HUDEP-2 (cell line): ENCODE measurements around the gene LCMT1.
"Not testable (repeated sequence)": the region's sequence is repeated elsewhere in the genome, so short reads cannot be mapped to it uniquely, and the experiment has no call there.

Experiments
- DNase-seq, 76 experiments: peaks; one replicate each; lab custom pipeline; 2025; ENCODE audit not compliant: unreplicated experiment in 76 of 76; lab: John Stamatoyannopoulos, UW

Gene LCMT1

DNA sequence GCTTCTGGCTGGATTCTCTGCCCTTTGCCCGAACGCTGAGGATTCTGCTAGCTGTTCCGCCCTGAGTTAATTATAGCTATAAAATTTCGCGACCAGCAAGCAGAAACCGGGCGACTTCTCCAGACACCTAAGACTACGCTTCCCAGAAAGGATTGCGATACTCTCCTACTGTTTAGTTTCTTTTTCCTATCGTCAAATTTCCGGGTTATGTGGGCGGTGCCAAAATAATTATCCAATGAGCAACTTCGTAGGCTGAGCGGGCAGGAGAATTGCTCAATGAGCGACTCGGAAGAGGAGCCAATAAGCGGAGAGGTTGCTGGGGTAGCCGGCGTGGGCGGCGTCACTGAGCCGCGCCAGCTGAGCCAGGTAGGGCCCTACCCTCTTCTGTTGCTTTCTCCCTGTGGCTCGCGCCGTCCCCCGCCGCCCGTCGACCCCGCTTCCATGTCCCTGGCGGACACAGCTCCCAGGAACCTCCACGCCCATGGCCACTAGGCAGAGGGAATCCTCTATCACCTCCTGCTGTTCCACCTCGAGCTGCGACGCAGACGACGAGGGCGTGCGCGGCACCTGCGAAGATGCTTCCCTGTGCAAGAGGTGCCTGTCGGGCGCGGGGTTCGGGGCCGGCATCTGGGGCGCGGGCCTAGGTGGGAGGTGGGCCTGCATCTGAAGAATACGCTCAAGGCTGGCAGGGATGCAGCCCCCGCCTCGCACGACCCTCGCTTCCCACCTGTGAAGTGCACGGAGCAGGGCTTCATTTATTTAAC lies at the start of gene LCMT1:
Gene LCMT1 (plus strand): TSS at position 340 of the 764 bp plus-strand sequence. CDS start 142 bp downstream, at position 482.
- DNase-seq: peak in 75 of 76 experiments; percentile 19 to 99 (median 88)

DNA sequence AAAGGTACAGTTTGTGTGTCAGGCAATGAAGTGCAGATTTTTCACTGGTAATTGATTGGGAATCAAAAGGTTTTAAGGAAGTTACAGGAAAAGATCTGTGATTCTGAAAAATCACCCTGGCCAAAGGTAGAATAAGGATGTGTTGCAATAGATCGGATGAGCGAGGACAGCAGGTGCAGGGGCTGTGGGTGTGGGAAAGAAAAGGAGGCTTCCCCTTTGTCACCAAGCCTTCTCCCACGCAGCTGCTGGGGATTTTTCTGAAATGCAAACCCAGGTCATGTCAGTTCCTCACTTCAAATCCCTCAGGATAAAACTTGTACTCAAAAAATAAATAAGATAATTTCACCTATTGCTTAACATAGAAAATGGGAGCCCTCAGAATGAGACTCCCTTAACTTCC lies 48.4 kb upstream of the LCMT1 start:
- DNase-seq: no peak

DNA sequence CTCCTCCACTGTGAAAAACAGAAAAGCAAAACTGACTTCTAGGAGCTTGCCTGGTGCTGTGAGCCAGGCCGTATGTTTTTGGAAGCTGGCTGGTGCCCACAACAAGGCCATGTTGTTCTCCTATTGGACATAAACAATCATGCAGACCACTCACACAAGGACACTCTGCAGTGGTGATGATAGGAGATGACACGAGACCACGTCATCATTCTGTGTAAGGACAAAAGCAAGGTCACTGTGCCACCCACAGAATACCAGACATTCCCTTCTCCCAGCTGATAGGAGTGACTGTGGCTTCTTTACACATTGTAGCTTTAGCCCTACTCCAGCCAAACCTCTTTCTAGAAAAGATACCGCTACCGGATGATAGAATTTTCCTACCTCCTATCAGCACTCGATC lies 47.7 kb upstream of the LCMT1 start:
- peak in 4 of 76 experiments; percentile 4 to 25 (median 8) for DNase-seq

DNA sequence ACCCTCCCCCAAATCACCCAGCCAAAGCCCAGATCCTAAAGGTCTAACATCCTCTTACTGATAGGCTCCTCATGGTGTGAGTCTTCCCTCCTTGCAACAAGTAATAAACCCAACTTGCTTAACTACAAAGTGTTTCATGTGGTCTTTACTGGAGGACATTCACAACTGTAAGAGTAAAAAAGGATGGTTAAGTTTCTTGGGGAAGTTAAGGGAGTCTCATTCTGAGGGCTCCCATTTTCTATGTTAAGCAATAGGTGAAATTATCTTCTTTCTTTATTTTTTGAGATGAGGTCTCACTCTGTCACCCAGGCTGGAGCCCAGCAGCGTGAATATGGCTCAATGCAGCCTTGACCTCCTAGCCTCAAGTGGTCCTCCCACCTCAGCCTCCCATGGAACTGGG lies 47.3 kb upstream of the LCMT1 start:
- DNase-seq: not testable (repeated sequence)

DNA sequence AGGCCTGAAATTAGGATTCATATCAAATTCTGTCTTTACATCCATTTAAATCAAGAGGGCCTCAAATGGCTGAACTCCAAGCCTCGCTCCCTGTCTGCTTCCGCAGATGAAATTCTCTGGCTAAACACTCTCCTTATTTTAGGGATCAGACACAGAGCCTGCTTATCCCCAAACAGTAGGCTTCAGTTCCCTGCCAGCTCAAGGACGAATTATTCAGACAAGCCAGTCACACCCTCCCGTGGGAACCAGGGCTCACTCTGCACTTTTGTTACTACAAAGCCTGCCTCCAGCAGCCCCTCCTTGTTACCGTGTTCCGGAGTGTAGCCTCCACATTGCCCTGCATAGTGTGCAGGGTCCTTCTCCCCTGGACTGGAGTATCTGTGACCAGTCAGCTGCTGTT lies 46.6 kb upstream of the LCMT1 start:
- no peak for DNase-seq

DNA sequence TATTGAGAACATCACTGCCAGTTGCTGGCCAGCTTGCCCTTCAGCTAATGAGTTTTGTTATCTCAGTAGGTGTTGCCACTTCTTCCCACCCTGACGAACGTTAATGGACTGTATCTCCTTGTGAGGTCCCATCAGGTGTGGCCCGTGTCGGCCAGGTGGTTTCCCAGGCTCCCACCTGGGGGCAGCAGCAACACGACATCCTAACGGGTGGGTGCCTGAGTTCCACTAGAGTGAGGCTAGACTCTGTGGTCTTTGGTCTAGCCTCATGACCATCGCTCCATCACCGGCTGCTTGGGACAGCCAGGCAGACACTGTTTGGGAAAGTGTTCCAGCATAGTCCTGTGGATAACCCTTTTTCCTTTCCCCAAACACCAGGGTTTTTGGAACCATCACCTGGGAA lies 45.6 kb upstream of the LCMT1 start:
- DNase-seq: no peak

DNA sequence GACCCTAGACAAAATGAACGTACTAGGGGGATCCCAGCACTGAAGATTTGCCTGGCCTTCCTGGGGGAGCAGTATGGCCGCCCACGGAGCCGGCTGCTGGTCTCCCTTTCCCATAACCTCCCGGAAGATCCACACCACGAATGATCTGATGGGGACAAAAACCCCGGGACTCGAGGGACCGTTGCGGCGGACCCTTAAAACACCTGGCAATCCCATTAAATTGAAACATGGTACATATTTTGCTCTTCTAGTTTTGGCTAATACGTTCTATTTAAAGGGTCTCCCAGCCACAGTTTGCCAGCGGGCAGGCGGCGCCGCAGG lies 45.2 kb upstream of the LCMT1 start:
- DNase-seq: no peak

DNA sequence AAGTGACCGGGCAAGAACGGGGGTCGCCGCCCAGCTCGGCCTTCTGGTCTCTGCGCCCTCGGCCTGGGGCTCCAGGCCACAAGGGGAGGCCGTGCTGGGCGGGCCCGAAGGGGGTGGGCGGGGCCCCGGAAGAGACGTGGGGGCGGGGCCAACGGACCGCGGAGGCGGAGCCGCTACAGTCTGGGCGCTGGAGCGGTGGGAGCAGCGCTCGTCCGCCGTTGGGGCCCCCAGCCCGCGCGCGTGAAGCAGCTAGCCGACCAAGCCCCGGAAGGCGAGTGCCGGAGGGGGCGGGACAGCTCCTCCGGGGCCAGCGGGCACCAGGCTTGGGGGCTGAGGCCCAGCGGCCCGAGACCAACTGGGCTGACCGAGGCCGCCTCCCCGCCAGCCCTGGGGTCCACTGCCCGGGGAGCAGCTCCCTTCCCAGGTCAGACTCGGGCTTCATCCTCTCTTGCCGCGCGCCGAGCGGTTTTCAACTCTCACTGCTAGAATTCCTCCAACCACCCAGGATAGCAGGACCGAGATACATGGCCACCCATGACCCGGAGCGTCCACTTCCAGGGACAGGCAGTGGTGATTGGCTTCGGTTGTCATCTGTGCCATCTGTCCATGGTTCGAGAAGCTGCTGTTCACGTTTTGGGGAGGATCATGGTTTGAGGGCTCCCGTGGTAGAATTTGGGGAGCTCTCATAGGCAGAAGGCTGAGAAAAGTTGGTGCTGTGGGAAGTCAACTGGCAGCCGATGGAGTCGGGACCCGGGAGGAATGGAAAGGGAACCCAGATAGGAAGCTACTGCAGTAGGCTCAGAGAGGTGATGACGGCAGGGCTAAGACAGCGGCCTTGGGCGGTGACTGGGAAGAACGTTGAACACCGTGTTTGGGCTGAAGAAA lies 44.6 kb upstream of the LCMT1 start:
- DNase-seq: peak in 68 of 76 experiments; percentile 11 to 83 (median 62)

DNA sequence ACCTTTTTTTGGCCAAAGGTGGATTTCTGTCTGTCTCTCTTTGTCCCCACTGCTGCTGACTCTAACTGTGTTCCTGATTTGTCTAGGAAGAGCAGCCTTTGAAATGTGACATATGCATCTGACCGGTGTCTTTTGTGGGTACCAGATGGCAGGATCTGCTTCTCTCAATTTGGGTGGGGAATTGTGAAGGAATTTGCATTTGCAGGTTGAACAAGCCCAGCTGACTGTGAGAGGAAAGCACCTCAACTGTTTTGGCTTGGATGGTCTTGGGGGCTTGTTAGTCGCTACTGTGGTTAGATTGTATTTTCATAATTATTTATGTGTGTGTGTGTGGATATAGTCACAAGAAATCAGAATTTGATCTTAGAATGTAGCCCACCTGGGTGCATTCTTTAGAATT lies 37.7 kb upstream of the LCMT1 start:
- no peak for DNase-seq

DNA sequence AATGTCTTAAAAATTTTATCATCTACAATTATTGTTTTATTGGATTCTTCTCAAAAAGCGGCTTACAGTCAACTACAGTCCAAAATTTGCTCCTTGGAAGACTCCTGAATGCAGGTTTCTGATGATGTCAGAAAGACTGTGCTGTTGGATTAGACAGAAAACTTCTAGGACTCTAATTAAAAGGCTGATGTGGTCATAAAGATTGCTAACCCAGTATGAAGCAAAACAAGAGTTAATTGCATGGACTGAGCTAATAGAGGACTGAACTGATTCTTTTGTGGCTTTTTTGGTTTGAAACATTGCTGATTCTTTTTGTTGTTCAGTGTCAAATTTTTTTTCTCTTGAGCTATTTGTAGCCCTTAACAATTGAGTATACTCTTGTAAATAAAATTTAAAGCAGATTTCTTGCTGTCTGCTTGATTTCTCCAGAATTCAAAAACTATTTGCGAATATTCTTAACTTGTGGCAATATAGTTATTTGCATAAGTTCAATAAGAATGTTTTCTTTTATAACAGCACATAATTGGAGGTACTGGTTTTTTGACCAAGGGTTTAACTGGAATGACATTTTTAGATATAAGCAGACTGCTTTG lies 33.1 kb upstream of the LCMT1 start:
- no peak for DNase-seq

DNA sequence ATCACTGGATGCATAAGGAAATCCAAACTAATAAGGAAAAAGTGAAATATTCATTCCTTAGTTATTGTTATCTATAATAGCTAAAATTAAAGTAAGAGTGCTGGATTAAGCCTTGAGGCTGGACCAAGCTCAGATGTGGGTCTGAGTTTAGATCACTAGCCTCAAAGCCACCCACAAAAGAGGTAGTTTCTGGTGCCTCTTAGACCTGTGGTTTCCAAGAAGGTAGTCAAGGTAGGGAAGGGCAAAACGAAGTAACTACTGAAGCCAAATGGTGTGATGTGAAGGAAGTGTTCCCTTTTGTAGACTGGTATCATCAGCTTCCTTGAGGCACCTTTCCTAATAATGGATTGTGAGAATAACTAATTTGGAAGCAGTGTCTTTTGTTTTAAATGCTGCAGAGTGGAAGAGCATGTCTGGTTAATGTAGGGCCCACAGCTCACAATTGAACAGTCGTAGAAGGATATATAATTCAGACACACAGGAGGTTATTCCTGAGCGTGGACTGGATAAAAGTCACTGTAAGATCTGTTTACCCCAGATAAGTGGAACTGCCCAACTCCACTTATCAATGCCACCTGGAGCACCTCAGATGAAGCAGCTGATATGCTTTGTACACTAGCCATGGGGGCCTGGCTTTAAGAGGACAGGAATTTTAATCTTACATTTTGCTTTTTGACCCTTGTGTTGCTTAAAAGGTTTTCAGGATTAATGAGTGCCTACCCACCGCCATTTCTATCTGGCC lies 31.7 kb upstream of the LCMT1 start:
- peak in 56 of 76 experiments; percentile 5 to 70 (median 27) for DNase-seq

DNA sequence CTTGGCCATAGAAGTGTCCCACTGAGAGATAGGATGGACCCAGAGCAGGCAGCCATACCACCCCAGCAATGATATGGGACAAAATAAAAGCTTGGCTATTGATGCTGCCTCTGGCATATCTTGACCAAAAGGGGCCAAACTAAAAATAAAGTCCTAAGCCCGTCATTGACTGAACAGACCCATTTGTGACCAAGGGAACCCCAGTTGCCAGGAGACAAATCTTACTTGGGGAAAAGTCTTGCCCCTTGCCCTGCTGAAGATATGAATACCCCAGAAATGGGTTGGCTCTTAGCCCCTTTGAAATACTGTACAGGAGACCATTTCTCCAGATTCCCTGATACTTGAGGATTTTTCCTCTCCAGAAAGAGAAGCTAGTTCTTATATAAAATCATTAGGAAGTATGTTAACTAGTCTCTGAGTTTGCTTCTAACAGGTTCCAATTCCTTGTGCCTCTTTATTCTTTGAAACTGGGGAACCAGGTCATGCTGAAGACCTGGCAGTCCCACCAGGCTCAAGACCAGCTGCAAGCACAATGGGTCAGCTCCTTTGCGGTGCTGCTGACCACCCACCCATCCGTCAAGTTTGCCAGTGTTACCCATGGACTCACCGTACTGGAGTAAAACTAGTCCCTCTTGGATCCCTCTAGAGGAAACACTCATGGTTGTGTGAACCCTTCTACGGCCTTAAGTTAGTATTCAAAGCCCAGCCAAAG lies 31.0 kb upstream of the LCMT1 start:
- no peak for DNase-seq

DNA sequence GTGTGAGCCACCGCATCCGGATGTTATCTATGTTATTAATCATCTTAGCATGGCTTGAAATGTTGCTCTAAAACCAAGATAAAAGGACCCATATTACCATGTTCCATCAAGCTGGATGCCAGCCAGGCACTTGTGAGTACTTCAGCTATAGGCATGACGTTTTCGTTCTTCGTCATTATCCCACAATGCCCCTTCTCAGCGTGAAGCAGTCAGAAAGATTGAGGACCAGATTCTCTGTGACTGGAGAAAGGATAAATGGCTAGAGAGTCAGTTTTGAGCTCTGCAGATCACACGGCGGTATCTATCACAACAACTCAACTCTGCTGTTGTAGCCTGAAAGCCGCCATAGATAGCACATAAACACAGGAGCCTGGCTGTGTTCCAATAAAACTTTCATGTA lies 29.8 kb upstream of the LCMT1 start:
- DNase-seq: peak in 2 of 76 experiments; percentile 1 to 19

DNA sequence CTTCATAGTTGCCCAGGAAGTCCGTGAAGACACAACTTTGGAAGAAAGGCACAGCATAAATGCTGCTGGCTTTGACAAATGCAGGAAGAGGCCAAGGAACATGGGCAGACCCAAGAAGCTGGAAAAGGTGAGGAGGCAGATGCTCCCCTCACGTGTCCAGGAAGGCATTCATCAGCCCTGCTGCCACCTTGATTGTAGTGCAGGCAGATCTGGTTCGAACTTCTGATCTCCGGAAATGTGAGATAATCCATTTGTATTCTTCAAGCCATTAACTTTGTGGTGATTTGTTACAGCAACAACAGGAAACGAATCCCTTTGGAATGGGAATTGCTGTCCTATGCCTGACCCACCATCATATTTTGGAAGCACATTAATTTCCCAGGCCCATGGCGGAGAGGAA lies 28.5 kb upstream of the LCMT1 start:
- DNase-seq: no peak

DNA sequence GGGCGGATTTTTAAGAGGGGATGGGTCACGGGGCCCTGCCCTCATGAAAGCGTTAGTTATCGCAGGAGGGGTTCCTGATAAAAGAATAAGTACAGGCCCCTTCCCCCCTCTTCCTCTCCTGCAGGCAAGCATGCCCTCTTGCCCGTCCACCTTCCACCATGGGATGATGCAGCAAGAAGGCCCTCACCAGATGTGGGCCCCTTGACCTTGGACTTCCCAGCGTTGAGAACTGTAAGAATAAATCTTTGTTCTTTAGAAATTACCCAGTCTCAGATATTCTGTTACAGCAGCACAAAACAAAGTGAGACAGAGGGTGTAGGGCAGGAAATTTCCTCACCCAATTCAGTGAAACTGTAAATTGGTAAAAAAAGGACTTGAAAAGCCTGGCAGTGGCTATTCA lies 27.8 kb upstream of the LCMT1 start:
- no peak for DNase-seq

DNA sequence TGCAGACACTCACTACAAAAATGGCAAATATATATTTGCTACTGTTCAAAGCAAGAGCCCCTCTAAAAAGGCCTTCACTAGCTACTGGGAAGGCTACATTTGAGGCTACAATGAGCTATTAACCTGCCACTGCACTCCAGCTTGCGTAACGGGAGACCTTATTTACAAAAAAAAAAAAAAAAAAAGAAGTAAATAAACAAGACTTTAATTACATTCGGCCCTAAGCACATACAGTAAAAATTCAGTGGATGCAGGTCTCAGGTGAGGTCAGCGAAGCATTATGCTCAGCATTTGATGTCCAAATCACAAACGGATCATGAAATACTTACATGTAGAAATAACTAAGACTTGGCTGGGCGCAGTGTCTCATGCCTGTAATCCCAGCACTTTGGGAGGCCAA lies 26.7 kb upstream of the LCMT1 start:
- DNase-seq: no peak

DNA sequence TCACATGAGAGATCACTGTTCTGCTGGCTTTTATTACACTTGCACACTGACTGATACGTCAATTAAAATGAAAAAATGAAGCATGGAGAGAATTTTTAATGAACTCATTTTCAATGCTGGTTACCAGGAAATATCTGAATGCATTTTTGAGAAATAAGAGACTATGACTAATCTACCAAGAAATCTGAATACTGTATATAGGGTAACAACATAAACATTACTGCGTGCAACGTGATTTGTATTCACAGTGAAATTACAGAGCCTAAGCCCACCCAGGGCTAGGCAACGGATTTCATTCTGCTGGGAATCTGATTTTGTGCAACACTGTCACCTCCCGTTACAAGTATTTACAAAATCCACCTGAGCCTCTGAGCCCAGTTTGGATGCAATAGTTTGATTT lies 23.8 kb upstream of the LCMT1 start:
- DNase-seq: no peak

DNA sequence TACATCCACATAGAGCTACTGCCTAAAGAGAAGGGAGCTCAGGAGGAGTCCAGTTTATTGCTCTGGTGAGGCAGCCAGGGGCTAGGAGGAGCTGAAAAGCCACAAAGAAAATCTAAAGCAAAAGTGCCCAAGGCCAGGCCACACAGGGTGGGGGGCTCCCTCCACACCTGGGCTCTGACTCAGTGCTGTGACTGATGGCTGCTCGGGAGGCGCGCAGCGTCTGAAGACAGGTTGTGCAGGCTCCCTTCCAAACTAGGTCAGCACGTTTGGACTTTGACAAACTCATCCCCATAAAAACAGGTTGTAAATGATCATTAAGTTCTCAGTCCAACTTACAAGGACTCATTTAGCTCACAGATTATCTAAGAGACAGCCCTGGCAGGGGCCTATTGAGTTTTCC lies 22.2 kb upstream of the LCMT1 start:
- DNase-seq: no peak

DNA sequence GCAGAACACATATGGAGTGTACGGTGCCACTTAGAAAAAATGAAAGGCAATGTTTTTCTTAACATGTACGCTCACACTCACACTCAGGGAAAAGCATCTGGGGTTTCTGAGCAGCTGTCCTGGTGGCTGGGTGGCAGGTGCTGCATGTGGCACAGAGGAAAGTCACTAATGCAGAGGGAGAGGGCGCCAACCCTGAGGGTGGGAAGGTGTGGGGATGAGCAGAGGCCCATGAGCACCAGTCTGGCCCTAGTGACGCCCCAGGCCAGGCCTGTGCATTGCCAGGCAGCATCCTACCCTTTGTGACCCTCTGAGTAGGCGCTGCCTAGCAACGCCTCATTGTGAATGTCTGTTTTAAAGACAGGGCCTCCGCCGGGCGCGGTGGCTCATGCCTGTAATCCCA lies 19.1 kb upstream of the LCMT1 start:
- no peak for DNase-seq
